Activated naive CD4-positive, alpha-beta T cell treated with anti-CD3 and anti-CD28 coated beads for 36 hours (primary cell): Measurements from ENCODE around the gene SYNGR2. TPM values are rescaled to one million over a fixed set of nuclear protein-coding genes. Genes with fewer than 3 reads are reported as not detected.

Source experiments
- CTCF ChIA-PET: fragments of 350-600 bp; sonication (Branson Sonifier 250); formaldehyde crosslinking; loops from one replicate; lab custom pipeline; 2021; ENCODE audit warnings: antibody characterized with exemption; lab: Charles Lee
- DNase-seq: peaks from one replicate; pipeline ENCODE4 v3.0.0-alpha.2; 2020
- H3K27ac Mint-ChIP-seq: one replicate; pipeline ENCODE4 v1.8.0; 2021; ENCODE audit warnings: mild to moderate bottlenecking, mixed read lengths
- H3K27me3 Mint-ChIP-seq: one replicate; pipeline ENCODE4 v1.8.0; 2021; ENCODE audit warnings: low read depth, mixed read lengths
- H3K36me3 Mint-ChIP-seq: one replicate; pipeline ENCODE4 v1.8.0; 2021; ENCODE audit warnings: low read depth, mixed read lengths
- H3K4me1 Mint-ChIP-seq: one replicate; pipeline ENCODE4 v1.8.0; 2021; ENCODE audit warnings: low read depth, mixed read lengths
- H3K4me3 Mint-ChIP-seq: one replicate; pipeline ENCODE4 v1.8.0; 2021; ENCODE audit warnings: mild to moderate bottlenecking, moderate library complexity, mixed read lengths
- H3K9me3 Mint-ChIP-seq: one replicate; pipeline ENCODE4 v1.8.0; 2021; ENCODE audit warnings: mixed read lengths
- intact Hi-C: fragments of 100-400 bp; cut with micrococcal nuclease; formaldehyde crosslinking; loops from one replicate; pipeline ENCODE4 v1.15.1; 2023
- total RNA-seq, 2 experiments: library from RNA; stranded (reverse); gene quantifications; one replicate each; pipeline ENCODE4 v1.2.3, GENCODE V29; 2021

The SYNGR2 gene, protein sequence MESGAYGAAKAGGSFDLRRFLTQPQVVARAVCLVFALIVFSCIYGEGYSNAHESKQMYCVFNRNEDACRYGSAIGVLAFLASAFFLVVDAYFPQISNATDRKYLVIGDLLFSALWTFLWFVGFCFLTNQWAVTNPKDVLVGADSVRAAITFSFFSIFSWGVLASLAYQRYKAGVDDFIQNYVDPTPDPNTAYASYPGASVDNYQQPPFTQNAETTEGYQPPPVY
- total RNA-seq: 100 to 1,000 TPM in 1 of 2 experiments, 10 to 100 TPM in 1; 96.3 to 103 TPM

- DNase-seq: peak; percentile 87
- intact Hi-C loops: loop anchor here (1.0 to 2.0 kb wide), 3 partner anchors 19 to 38 kb away; partner anchors contain the start of genes AFMID, TK1 and TMC8
- H3K36me3 Mint-ChIP-seq: peaks cover 16% of the 10 kb centered on the region
- H3K27ac Mint-ChIP-seq: peak within 1 kb of the TSS; percentile 85
- no peaks in the 10 kb centered on the region for H3K9me3 Mint-ChIP-seq
- H3K4me3 Mint-ChIP-seq: peak within 1 kb of the TSS; percentile 75
- no peaks in the 10 kb centered on the region for H3K27me3 Mint-ChIP-seq
- CTCF ChIA-PET: interaction anchor here (0.7 kb wide), 1 partner anchor 104 kb away, joined by 3 read pairs; no protein-coding TSS in a partner anchor
- peaks cover 37% of the 10 kb centered on the region for H3K4me1 Mint-ChIP-seq
Observed at GRCh38 chr17:78168242-78168902, at the start of gene SYNGR2. Gene SYNGR2, plus strand, starts transcription at chr17:78168581. Its CDS starts 36 bp downstream, at chr17:78168617.

GRCh38 chr17:78118801-78119241 is 49.6 kb upstream of the SYNGR2 start:
- no peak for DNase-seq
- peaks cover 39% of the 10 kb centered on the region for H3K36me3 Mint-ChIP-seq
- H3K27ac Mint-ChIP-seq: no peak overlapping the region
- H3K4me1 Mint-ChIP-seq: peaks cover 54% of the 10 kb centered on the region
- CTCF ChIA-PET: interaction anchor here (1.1 to 2.3 kb wide), 4 partner anchors 9 to 57 kb away, joined by 3 to 10 read pairs (median 4); partner anchors contain the start of gene TMC6
- no peaks in the 10 kb centered on the region for H3K27me3 Mint-ChIP-seq
- no peak overlapping the region for H3K4me3 Mint-ChIP-seq
- intact Hi-C loops: no loop called here
- no peaks in the 10 kb centered on the region for H3K9me3 Mint-ChIP-seq

DNA sequence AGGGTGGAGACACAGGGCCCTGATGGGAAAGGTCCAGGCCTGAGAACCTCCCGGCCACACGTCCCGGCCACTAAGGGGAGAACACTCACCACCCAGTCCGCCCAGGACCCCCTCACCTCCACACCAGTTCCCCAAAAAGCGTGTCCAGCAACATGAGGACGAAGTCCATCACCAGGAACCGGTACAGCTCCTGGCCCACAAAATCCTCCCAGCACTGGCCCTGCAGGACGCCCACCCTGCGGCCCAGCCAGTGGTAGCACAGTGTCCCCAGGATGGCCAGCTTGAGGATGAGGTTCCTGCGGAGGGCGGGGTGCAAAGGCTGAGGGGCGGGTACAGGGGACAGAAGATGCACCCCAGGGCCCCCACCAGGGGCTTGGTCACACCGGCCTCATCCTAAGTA is 47.8 kb upstream of the SYNGR2 start:
- H3K9me3 Mint-ChIP-seq: no peaks in the 10 kb centered on the region
- H3K27ac Mint-ChIP-seq: no peak overlapping the region
- CTCF ChIA-PET: interaction anchor here (1.1 to 2.3 kb wide), 4 partner anchors 10 to 131 kb away, joined by 3 to 10 read pairs (median 5); partner anchors contain the start of gene TMC8
- H3K4me3 Mint-ChIP-seq: peak overlapping the region; percentile 72
- intact Hi-C loops: no loop called here
- no peaks in the 10 kb centered on the region for H3K27me3 Mint-ChIP-seq
- peaks cover 39% of the 10 kb centered on the region for H3K36me3 Mint-ChIP-seq
- DNase-seq: no peak
- peaks cover 54% of the 10 kb centered on the region for H3K4me1 Mint-ChIP-seq

DNA sequence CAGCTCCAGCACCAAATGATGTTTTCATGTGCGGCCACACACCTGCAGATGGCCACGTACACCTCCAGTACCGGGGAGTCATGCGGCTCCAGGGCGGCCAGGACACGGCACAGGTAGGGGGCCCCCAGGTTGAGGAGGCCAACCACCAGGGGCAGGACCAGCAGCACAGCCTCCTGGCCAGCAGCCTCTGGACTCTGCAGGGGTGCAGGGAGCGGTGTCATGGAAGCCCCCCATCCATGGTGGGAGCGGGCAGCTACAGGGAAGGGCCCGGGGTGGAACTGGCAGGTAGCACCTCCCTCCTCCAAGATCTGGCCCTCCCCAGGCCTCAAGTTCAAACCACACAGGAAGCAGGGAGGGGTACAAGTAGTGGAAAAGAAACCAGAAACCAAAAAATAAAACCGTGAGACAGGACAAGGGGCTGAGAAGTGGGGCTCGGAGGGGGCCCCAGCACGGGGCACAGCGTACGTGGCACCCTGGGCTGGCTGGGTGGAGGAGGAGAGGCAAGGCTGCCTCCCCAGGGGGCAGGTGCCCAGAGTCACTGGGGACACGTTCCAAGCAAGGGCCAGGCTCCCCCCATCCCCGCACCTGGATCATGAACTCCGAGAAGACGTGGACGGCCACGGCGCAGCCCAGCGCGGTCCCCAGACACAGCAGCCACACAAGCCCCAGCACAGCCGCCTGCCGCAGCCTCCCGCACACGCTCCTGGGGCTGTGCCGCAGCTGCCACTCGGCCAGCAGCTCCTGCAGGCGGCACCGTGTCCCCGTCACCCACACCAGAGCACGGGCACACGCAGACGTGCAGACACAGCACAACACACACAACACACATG is 47.2 kb upstream of the SYNGR2 start:
- CTCF ChIA-PET: interaction anchor here (1.3 to 5.1 kb wide), 5 partner anchors 8 to 130 kb away, joined by 3 to 45 read pairs (median 5); partner anchors contain the start of gene TMC8
- no peaks in the 10 kb centered on the region for H3K9me3 Mint-ChIP-seq
- peak overlapping the region; percentile 80 for H3K27ac Mint-ChIP-seq
- peaks cover 41% of the 10 kb centered on the region for H3K36me3 Mint-ChIP-seq
- H3K4me3 Mint-ChIP-seq: peak overlapping the region; percentile 72
- H3K4me1 Mint-ChIP-seq: peaks cover 57% of the 10 kb centered on the region
- DNase-seq: peak; percentile 78
- no peaks in the 10 kb centered on the region for H3K27me3 Mint-ChIP-seq
- intact Hi-C loops: loop anchor here (1.0 kb wide), 1 partner anchor 9 kb away; the partner anchor contains the start of gene TMC8

DNA sequence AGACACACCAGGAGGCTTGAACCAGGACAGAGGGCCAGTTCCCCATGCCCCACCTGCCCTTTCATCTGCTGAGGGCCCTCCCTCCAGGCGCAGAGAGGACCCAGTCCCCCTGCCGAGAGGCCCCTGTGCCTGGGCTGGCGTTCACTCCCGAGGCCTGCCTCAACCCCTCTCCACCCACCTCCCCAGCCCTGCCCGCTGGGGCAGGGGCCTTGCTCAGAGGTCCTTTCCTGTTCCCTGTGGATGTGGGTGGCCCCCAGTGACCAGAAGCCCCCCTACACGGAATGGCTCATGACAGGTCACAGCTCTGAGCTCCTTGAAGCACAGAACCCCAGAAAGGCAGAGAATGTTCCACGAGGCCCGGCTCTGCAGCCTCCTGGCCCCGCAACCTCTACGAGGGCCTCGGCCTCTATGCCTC is 46.6 kb upstream of the SYNGR2 start:
- CTCF ChIA-PET: interaction anchor here (0.8 to 5.1 kb wide), 5 partner anchors 8 to 129 kb away, joined by 3 to 45 read pairs (median 3); partner anchors contain the start of gene TMC8
- Mint-ChIP-seq H3K4me3 (peak overlapping the region; percentile 72), H3K4me1 (peaks cover 62% of the 10 kb centered on the region), H3K36me3 (peaks cover 41% of the 10 kb centered on the region), H3K27me3 (no peaks in the 10 kb centered on the region), H3K9me3 (no peaks in the 10 kb centered on the region), H3K27ac (peak overlapping the region; percentile 80)
- peak; percentile 7 for DNase-seq
- intact Hi-C loops: loop anchor here (1.0 kb wide), 1 partner anchor 8 kb away; the partner anchor contains the start of gene TMC8

DNA sequence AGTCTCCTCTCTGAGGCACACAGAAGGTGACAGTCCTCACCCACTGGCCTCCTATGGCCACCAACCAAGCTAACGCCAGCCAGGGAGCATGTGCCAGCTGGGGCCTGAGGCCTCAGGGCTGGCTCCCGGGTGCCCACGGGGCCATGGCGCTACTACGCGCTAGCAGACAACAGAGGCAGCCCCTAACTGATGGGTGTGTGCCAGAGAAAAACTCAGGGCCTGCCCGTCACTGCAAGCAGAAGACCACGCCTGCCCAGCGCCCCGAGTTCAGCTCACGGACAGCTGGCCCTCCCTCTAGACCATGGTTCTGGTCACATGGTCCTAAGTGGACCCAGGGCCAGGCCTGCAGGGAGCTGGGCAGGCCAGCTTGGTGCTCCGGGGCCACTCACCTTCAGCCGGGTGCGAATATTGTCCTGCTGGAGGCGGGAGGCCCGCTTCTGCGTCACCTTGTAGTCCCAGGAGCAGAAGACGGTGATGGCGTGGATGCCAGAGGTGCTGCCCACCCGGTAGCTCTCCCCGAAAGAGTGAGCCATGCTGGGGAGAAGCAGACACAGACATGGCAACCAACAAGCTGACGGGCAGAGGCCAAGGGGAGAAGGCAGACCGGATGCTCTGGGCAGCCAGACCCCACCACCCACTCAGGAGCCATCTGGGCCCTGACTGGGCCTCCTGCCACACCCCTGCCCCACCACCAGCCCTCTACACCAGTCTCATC is 46.0 kb upstream of the SYNGR2 start:
- Mint-ChIP-seq H3K9me3 (no peaks in the 10 kb centered on the region), H3K4me1 (peaks cover 64% of the 10 kb centered on the region), H3K4me3 (peak overlapping the region; percentile 72), H3K27me3 (no peaks in the 10 kb centered on the region), H3K36me3 (peaks cover 41% of the 10 kb centered on the region), H3K27ac (peak overlapping the region; percentile 80)
- intact Hi-C loops: no loop called here
- no peak for DNase-seq
- CTCF ChIA-PET: interaction anchor here (0.8 to 5.1 kb wide), 5 partner anchors 8 to 129 kb away, joined by 3 to 45 read pairs (median 3); partner anchors contain the start of gene TMC8

GRCh38 chr17:78122931-78123249 is 45.5 kb upstream of the SYNGR2 start:
- Mint-ChIP-seq H3K27ac (no peak overlapping the region), H3K36me3 (peaks cover 41% of the 10 kb centered on the region), H3K4me1 (peaks cover 58% of the 10 kb centered on the region), H3K4me3 (no peak overlapping the region), H3K9me3 (no peaks in the 10 kb centered on the region), H3K27me3 (no peaks in the 10 kb centered on the region)
- DNase-seq: peak; percentile 16
- intact Hi-C loops: no loop called here
- CTCF ChIA-PET: interaction anchor here (0.8 to 5.1 kb wide), 3 partner anchors 7 to 13 kb away, joined by 3 to 45 read pairs (median 3); partner anchors contain the start of gene TMC8

- Mint-ChIP-seq H3K27me3 (no peaks in the 10 kb centered on the region), H3K4me1 (peaks cover 56% of the 10 kb centered on the region), H3K27ac (no peak overlapping the region), H3K36me3 (peaks cover 39% of the 10 kb centered on the region), H3K9me3 (no peaks in the 10 kb centered on the region), H3K4me3 (no peak overlapping the region)
- CTCF ChIA-PET: interaction anchor here (0.5 to 5.1 kb wide), 2 partner anchors 12 to 70 kb away, joined by 3 to 45 read pairs; no protein-coding TSS in a partner anchor
- intact Hi-C loops: no loop called here
- no peak for DNase-seq
Observed at GRCh38 chr17:78123258-78123929, 45.0 kb upstream of the SYNGR2 start.

DNA sequence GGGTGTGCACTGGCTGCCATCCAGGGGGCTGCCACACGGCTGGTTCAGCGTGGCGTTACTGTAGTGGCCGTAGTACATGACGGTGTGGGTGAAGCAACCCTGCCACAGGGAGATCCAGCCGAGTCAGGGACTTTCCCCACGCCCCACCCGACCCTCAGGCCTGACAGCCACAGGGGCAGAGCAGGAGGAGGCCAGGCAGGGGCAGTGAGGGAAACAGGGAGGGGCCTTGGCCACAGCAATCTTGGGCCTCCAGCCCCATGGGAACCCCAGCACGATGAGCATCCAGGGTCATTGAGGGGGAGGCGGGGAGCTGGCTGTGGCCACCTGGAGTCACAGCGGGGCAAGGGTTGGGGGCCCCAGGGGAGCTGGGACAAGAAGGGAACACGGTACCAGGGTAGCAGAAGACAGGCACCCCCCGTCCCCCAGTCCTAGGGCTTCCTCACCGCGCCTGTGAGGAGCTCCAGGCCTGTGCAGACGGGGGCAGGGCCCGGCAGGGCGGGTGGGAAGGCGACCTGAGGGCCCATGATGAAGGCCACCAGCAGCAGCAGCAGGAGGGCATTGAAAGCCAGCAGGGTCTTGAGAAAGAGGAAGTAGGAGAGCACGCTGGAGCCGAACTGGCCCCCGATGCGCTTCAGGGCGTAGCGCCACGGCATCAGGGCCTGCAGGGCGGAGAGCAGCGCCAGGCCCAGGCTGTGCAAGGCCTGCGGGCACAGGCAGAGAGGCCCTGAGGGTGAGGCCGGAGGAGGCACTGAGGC is 44.1 kb upstream of the SYNGR2 start:
- DNase-seq: peak; percentile 18
- intact Hi-C loops: no loop called here
- no peaks in the 10 kb centered on the region for H3K27me3 Mint-ChIP-seq
- H3K4me3 Mint-ChIP-seq: peak overlapping the region; percentile 29
- CTCF ChIA-PET: interaction anchor here (0.9 to 5.1 kb wide), 3 partner anchors 11 to 99 kb away, joined by 3 to 45 read pairs (median 8); no protein-coding TSS in a partner anchor
- H3K4me1 Mint-ChIP-seq: peaks cover 61% of the 10 kb centered on the region
- no peaks in the 10 kb centered on the region for H3K9me3 Mint-ChIP-seq
- peaks cover 38% of the 10 kb centered on the region for H3K36me3 Mint-ChIP-seq
- peak overlapping the region; percentile 30 for H3K27ac Mint-ChIP-seq

GRCh38 chr17:78124836-78125137 is 43.6 kb upstream of the SYNGR2 start:
- CTCF ChIA-PET: interaction anchor here (0.9 to 5.1 kb wide), 3 partner anchors 11 to 99 kb away, joined by 3 to 45 read pairs (median 8); no protein-coding TSS in a partner anchor
- Mint-ChIP-seq H3K36me3 (peaks cover 37% of the 10 kb centered on the region), H3K9me3 (no peaks in the 10 kb centered on the region), H3K4me1 (peaks cover 65% of the 10 kb centered on the region), H3K27me3 (no peaks in the 10 kb centered on the region), H3K4me3 (peak overlapping the region; percentile 87), H3K27ac (peak overlapping the region; percentile 53)
- no peak for DNase-seq
- intact Hi-C loops: loop anchor here (5.0 kb wide), 4 partner anchors 167 to 718 kb away; partner anchors contain the start of genes TNRC6C and USP36
